HepG2 (cell line): ENCODE data around the gene U2AF2. TPM values are rescaled to one million over a fixed set of nuclear protein-coding genes. Genes with fewer than 3 reads are reported as not detected.

Experiments used
- DNMT3B ChIP-seq: conservative IDR thresholded peaks from 2 replicates; pipeline ENCODE4 v1.6.1; 2016; ENCODE audit warnings: missing biosample characterization, control low read depth
- GLI4 ChIP-seq: sonication (generic); formaldehyde crosslinking; IDR thresholded peaks from 2 replicates; pipeline ENCODE4 v1.5.1; 2020; ENCODE audit warnings: missing genetic modification reagents, mild to moderate bottlenecking, moderate library complexity, borderline replicate concordance
- SOX5 ChIP-seq: IDR thresholded peaks from 2 replicates; pipeline ENCODE4 v1.6.1; 2016; ENCODE audit warnings: borderline replicate concordance
- STAG1 ChIP-seq: sonication (generic); formaldehyde crosslinking; IDR thresholded peaks from 2 replicates; pipeline ENCODE4 v1.4.0; 2020; ENCODE audit warnings: missing genetic modification reagents
- ZNF34 ChIP-seq: sonication (generic); formaldehyde crosslinking; IDR thresholded peaks from 2 replicates; pipeline ENCODE4 v1.4.0; 2020; ENCODE audit warnings: mild to moderate bottlenecking, missing genetic modification reagents, borderline replicate concordance
- ZNF383 ChIP-seq: sonication (generic); formaldehyde crosslinking; IDR thresholded peaks from 2 replicates; pipeline ENCODE4 v1.4.0; 2020; ENCODE audit warnings: missing genetic modification reagents, mild to moderate bottlenecking, borderline replicate concordance
- ZNF510 ChIP-seq: sonication (generic); formaldehyde crosslinking; IDR thresholded peaks from 2 replicates; pipeline ENCODE4 v1.4.0; 2020; ENCODE audit warnings: low read depth, mild to moderate bottlenecking, missing genetic modification reagents
- ZNF564 ChIP-seq: sonication (generic); formaldehyde crosslinking; IDR thresholded peaks from 2 replicates; pipeline ENCODE4 v1.8.1; 2023; ENCODE audit warnings: mild to moderate bottlenecking, missing genetic modification reagents
- ZNF614 ChIP-seq: IDR thresholded peaks from 2 replicates; pipeline ENCODE4 v1.6.1; 2018; ENCODE audit warnings: missing biosample characterization, missing genetic modification reagents, inconsistent platforms, borderline replicate concordance
- ZNF674 ChIP-seq: sonication (generic); formaldehyde crosslinking; IDR thresholded peaks from 2 replicates; pipeline ENCODE4 v1.5.0; 2020; ENCODE audit warnings: low read depth, mild to moderate bottlenecking, missing genetic modification reagents
- ZSCAN9 ChIP-seq: IDR thresholded peaks from 2 replicates; pipeline ENCODE4 v1.6.1; 2016; ENCODE audit warnings: borderline replicate concordance
- polyA plus RNA-seq, 8 experiments: library from polyadenylated mRNA; depleted of rRNA in 3 of 8; stranded (reverse) in 7 of 8; unstranded in 1 of 8; fragments of >200 nt; fragmentation: Illumina TruSeq in 4 of 8; extraction: Trizol in 4 of 8; gene quantifications; 2 replicates each; pipeline versions ENCODE4 v1.2.1 to v1.2.3, GENCODE V29; 2011 to 2016; ENCODE audit warnings: low read depth in 4 of 8, missing spikeins in 1 of 8, mixed read lengths in 1 of 8; ENCODE audit not compliant: insufficient read depth in 1 of 8
- total RNA-seq, 5 experiments: library from RNA; depleted of rRNA; stranded (reverse); fragments of >200 nt; fragmentation: Illumina TruSeq; extraction: Trizol; gene quantifications; 2 replicates each; pipeline ENCODE4 v1.2.3, GENCODE V29; 2016; ENCODE audit warnings: low read depth in 1 of 5
- TF ChIP-seq, protein P1 (sequence below): fragments of 450-650 bp; IDR thresholded peaks from 2 replicates; pipeline ENCODE4 v1.6.1; 2017; ENCODE audit warnings: mild to moderate bottlenecking
- TF ChIP-seq, protein P2 (sequence below): IDR thresholded peaks from 2 replicates; pipeline ENCODE4 v1.6.1; 2016; ENCODE audit warnings: low read depth, control low read depth
- TF ChIP-seq, protein P3 (sequence below): IDR thresholded peaks from 2 replicates; pipeline ENCODE4 v1.6.1; 2016; ENCODE audit warnings: low read depth, missing genetic modification reagents, missing compliant biosample characterization
- TF ChIP-seq, protein P4 (sequence below): sonication (generic); formaldehyde crosslinking; IDR thresholded peaks from 2 replicates; pipeline ENCODE4 v1.5.1; 2020; ENCODE audit warnings: mild to moderate bottlenecking, missing genetic modification reagents

Gene U2AF2
- total and polyA plus RNA-seq, 2 of the 13 experiments (the other 11 are each of a cell fraction or from before 2014, with no cell fraction given): 84.3 to 124 TPM

DNA sequence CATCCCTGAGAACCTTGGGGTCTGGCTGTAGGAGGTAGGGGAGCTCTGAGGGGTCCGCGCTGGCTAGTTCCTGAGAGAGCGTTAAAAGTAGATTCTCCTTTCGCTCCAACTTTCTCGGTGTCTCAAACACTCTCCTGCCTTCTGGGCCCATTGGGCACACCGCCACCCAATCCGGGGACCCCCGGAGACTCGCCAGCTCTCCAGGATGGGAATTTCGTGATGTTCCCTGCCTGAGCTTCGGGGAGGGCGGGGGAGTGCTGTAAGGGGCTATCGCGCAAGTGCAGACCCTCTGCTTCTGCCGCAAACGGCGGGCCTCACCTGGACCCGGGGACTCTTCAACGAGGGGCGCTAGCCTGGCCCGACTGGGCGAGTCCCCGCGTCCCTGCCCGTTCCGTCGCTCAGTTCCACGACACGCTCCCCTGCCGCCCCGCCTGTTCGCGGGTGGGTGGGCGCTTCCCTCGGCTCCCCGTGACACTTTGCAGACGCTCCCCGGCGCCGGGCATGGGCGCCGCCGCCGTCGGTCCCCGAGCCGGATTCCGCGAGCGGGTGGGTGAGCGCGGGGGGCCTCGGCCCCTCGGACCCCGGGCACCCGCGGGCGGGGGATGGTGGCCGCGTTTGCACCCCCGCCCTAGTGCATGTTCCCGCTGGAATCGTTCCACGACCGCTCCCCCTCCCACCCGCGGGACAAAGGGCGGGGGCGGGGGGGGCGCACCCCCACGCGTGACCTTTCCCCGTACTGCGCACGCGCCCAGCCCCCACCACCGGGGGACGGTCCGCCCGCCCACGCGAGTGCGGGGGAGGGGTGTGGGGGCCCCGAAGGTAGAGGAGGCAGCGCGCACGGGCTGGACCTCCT lies 6.9 kb upstream of the U2AF2 start, which contains the start of gene CCDC106 (continued):
- TF ChIP-seq, protein P1, sequence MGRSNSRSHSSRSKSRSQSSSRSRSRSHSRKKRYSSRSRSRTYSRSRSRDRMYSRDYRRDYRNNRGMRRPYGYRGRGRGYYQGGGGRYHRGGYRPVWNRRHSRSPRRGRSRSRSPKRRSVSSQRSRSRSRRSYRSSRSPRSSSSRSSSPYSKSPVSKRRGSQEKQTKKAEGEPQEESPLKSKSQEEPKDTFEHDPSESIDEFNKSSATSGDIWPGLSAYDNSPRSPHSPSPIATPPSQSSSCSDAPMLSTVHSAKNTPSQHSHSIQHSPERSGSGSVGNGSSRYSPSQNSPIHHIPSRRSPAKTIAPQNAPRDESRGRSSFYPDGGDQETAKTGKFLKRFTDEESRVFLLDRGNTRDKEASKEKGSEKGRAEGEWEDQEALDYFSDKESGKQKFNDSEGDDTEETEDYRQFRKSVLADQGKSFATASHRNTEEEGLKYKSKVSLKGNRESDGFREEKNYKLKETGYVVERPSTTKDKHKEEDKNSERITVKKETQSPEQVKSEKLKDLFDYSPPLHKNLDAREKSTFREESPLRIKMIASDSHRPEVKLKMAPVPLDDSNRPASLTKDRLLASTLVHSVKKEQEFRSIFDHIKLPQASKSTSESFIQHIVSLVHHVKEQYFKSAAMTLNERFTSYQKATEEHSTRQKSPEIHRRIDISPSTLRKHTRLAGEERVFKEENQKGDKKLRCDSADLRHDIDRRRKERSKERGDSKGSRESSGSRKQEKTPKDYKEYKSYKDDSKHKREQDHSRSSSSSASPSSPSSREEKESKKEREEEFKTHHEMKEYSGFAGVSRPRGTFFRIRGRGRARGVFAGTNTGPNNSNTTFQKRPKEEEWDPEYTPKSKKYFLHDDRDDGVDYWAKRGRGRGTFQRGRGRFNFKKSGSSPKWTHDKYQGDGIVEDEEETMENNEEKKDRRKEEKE: no peak
- TF ChIP-seq ZNF674 (CRISPR knock-in tag) (peak; percentile 85; the same call in 1 of the 2 replicates), ZNF564 (0 out of 2 replicates have a peak, but pooled peaks have one; percentile 55), ZSCAN9 (CRISPR knock-in tag) (no peak), ZNF34 (CRISPR knock-in tag) (no peak), ZNF510 (no peak), ZNF383 (no peak), GLI4 (CRISPR knock-in tag) (no peak), ZNF614 (CRISPR knock-in tag) (0 out of 2 replicates have a peak, but pooled peaks have one; percentile 47), DNMT3B (CRISPR knock-in tag) (no peak), STAG1 (CRISPR knock-in tag) (no peak), SOX5 (CRISPR knock-in tag) (no peak)
- TF ChIP-seq, protein P2, sequence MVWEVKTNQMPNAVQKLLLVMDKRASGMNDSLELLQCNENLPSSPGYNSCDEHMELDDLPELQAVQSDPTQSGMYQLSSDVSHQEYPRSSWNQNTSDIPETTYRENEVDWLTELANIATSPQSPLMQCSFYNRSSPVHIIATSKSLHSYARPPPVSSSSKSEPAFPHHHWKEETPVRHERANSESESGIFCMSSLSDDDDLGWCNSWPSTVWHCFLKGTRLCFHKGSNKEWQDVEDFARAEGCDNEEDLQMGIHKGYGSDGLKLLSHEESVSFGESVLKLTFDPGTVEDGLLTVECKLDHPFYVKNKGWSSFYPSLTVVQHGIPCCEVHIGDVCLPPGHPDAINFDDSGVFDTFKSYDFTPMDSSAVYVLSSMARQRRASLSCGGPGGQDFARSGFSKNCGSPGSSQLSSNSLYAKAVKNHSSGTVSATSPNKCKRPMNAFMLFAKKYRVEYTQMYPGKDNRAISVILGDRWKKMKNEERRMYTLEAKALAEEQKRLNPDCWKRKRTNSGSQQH (CRISPR knock-in tag): no peak
- TF ChIP-seq, protein P3, sequence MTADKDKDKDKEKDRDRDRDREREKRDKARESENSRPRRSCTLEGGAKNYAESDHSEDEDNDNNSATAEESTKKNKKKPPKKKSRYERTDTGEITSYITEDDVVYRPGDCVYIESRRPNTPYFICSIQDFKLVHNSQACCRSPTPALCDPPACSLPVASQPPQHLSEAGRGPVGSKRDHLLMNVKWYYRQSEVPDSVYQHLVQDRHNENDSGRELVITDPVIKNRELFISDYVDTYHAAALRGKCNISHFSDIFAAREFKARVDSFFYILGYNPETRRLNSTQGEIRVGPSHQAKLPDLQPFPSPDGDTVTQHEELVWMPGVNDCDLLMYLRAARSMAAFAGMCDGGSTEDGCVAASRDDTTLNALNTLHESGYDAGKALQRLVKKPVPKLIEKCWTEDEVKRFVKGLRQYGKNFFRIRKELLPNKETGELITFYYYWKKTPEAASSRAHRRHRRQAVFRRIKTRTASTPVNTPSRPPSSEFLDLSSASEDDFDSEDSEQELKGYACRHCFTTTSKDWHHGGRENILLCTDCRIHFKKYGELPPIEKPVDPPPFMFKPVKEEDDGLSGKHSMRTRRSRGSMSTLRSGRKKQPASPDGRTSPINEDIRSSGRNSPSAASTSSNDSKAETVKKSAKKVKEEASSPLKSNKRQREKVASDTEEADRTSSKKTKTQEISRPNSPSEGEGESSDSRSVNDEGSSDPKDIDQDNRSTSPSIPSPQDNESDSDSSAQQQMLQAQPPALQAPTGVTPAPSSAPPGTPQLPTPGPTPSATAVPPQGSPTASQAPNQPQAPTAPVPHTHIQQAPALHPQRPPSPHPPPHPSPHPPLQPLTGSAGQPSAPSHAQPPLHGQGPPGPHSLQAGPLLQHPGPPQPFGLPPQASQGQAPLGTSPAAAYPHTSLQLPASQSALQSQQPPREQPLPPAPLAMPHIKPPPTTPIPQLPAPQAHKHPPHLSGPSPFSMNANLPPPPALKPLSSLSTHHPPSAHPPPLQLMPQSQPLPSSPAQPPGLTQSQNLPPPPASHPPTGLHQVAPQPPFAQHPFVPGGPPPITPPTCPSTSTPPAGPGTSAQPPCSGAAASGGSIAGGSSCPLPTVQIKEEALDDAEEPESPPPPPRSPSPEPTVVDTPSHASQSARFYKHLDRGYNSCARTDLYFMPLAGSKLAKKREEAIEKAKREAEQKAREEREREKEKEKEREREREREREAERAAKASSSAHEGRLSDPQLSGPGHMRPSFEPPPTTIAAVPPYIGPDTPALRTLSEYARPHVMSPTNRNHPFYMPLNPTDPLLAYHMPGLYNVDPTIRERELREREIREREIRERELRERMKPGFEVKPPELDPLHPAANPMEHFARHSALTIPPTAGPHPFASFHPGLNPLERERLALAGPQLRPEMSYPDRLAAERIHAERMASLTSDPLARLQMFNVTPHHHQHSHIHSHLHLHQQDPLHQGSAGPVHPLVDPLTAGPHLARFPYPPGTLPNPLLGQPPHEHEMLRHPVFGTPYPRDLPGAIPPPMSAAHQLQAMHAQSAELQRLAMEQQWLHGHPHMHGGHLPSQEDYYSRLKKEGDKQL (CRISPR knock-in tag): no peak
- TF ChIP-seq, protein P4, sequence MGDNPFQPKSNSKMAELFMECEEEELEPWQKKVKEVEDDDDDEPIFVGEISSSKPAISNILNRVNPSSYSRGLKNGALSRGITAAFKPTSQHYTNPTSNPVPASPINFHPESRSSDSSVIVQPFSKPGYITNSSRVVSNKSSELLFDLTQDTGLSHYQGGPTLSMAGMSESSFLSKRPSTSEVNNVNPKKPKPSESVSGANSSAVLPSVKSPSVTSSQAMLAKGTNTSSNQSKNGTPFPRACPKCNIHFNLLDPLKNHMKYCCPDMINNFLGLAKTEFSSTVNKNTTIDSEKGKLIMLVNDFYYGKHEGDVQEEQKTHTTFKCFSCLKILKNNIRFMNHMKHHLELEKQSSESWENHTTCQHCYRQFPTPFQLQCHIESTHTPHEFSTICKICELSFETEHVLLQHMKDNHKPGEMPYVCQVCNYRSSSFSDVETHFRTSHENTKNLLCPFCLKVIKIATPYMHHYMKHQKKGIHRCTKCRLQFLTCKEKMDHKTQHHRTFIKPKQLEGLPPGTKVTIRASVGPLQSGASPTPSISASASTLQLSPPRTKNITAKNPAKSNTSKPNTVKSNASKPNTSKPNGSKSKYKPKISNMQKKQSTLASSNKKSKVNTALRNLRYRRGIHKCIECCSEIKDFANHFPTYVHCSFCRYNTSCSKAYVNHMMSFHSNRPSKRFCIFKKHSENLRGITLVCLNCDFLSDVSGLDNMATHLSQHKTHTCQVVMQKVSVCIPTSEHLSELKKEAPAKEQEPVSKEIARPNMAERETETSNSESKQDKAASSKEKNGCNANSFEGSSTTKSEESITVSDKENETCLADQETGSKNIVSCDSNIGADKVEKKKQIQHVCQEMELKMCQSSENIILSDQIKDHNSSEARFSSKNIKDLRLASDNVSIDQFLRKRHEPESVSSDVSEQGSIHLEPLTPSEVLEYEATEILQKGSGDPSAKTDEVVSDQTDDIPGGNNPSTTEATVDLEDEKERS: 0 out of 2 replicates have a peak, but pooled peaks have one; percentile 46
